Gastrocnemius medialis (tissue), 4 donors: ENCODE results near the gene C19orf12. TPM values are rescaled to one million over a fixed set of nuclear protein-coding genes. Genes with fewer than 3 reads are reported as not detected.
"Not testable (repeated sequence)": the region's sequence is repeated elsewhere in the genome, so short reads cannot be mapped to it uniquely, and the experiment has no call there.

ENCODE experiments used
- ATAC-seq, 2 donors: fragments of 150-250 bp; one replicate each; pipeline ENCODE4 v1.9.1; 2016
- DNase-seq, 2 donors: peaks; one replicate each; pipeline ENCODE4 v3.0.0-alpha.2; 2019
- H3K27ac ChIP-seq, 4 donors: fragments of 200-600 bp; sonication (generic); 1 replicate in 1 of 4; 2 replicates in 3 of 4; pipeline ENCODE4 v1.5.1; 2016 to 2018; ENCODE audit warnings: mild to moderate bottlenecking in 2 of 4, moderate library complexity in 1 of 4
- H3K27me3 ChIP-seq, 3 donors: fragments of 200-600 bp; sonication (generic) in 2 of 3; 1 replicate in 1 of 3; 2 replicates in 2 of 3; pipeline versions ENCODE4 v1.5.1 to v1.6.0; 2016 to 2019; ENCODE audit warnings: mild to moderate bottlenecking in 1 of 3, moderate library complexity in 1 of 3
- H3K36me3 ChIP-seq, 2 donors: fragments of 200-600 bp; sonication (generic) in 1 of 2; one replicate each; pipeline ENCODE4 v1.5.1; 2017 to 2018
- H3K4me1 ChIP-seq, 2 donors: fragments of 200-600 bp; sonication (generic) in 1 of 2; one replicate each; pipeline ENCODE4 v1.5.1; 2016 to 2017; ENCODE audit warnings: mild to moderate bottlenecking in 2 of 2
- H3K4me3 ChIP-seq, 4 donors: fragments of 200-600 bp; sonication (generic) in 3 of 4; 1 replicate in 1 of 4; 2 replicates in 3 of 4; pipeline ENCODE4 v1.5.1; 2016 to 2019; ENCODE audit warnings: mild to moderate bottlenecking in 2 of 4
- H3K9me3 ChIP-seq, 3 donors: fragments of 200-600 bp; sonication (generic) in 2 of 3; 1 replicate in 1 of 3; 2 replicates in 2 of 3; pipeline ENCODE4 v1.5.1; 2016 to 2019
- CTCF ChIP-seq, 5 experiments: fragments of 450-650 bp in 3 of 5; fragments of 200-600 bp in 2 of 5; sonication (generic) in 2 of 5; IDR thresholded peaks in 4 of 5; conservative IDR thresholded peaks in 1 of 5; 1 replicate in 4 of 5; 2 replicates in 1 of 5; pipeline ENCODE4 v1.5.1; 2016 to 2019; ENCODE audit warnings: antibody characterized with exemption in 5 of 5, mild to moderate bottlenecking in 3 of 5, moderate library complexity in 3 of 5
- POLR2A ChIP-seq, 2 donors: fragments of 450-650 bp; IDR thresholded peaks; one replicate each; pipeline ENCODE4 v1.6.1; 2017; ENCODE audit warnings: antibody characterized with exemption in 2 of 2, mild to moderate bottlenecking in 2 of 2, moderate library complexity in 2 of 2
- in situ Hi-C, 4 donors: fragments of 200-750 bp; cut with MboI; loops; one replicate each; pipeline versions ENCODE4 v1.15.0 to v1.8.0; 2017; ENCODE audit warnings: low sequenced_read_pairs in 4 of 4
- intact Hi-C: fragments of 100-400 bp; cut with DNase I; formaldehyde crosslinking; loops from one replicate; pipeline ENCODE4 v1.15.1; 2023; ENCODE audit warnings: low total_unique reads
- total RNA-seq, 4 donors: library from RNA; depleted of rRNA; stranded (reverse); fragments of >200 nt; gene quantifications; one replicate each; pipeline versions ENCODE4 v1.1.0 to v1.2.3, GENCODE V29; 2016

Gene C19orf12
- total RNA-seq, 4 donors from 2014 or later = 54.4 to 142 (median 69.8) TPM

- intact Hi-C loops = loop anchor here (1.0 kb wide), 4 partner anchors 22 to 110 kb away; partner anchors contain the start of genes PLEKHF1 and POP4
- DNase-seq (peak in 1 of 2 donors; percentile 24), ATAC-seq (peak; percentile 49)
- in situ Hi-C loops = loop anchor here in 3 of 4 donors (5.0 to 25.0 kb wide), 4 partner anchors 51 to 504 kb away; partner anchors contain the start of genes PLEKHF1 (in 2 of the 3), POP4 (in 2 of the 3) and UQCRFS1 (in 1 of the 3)
- Histone ChIP-seq H3K4me3 (peak overlapping the region; percentile 80 to 99 (median 86)), H3K27ac (peak overlapping the region; percentile 94 to 98 (median 94)), H3K36me3 (no peaks in the 10 kb centered on the region), H3K27me3 (no peaks in the 10 kb centered on the region), H3K9me3 (no peaks in the 10 kb centered on the region), H3K4me1 (peaks cover 24 to 26% of the 10 kb centered on the region in 2 donors)
- no peak for TF ChIP-seq POLR2A (IDR thresholded peaks at IDR 0.05)
- TF ChIP-seq CTCF (IDR thresholded peaks at IDR 0.05 in 4 of 5, conservative IDR thresholded peaks at IDR 0.05 in 1 of 5) = no peak
These were observed 880 bp upstream of the C19orf12 start for GRCh38 chr19:29715701-29716581.

- no peaks in the 10 kb centered on the region for H3K36me3 ChIP-seq
- H3K4me1 ChIP-seq = peaks cover 24 to 28% of the 10 kb centered on the region in 2 donors
- peak overlapping the region; percentile 94 to 98 (median 94) for H3K27ac ChIP-seq
- in situ Hi-C loops = loop anchor here (5.0 to 25.0 kb wide), 4 partner anchors 50 to 502 kb away; partner anchors contain the start of genes POP4 (in 3 of the 4), PLEKHF1 (in 2 of the 4) and UQCRFS1 (in 1 of the 4)
- DNase-seq = peak in 1 of 2 donors; percentile 29
- H3K9me3 ChIP-seq = no peaks in the 10 kb centered on the region
- peak overlapping the region; percentile 80 to 99 (median 86) for H3K4me3 ChIP-seq
- TF ChIP-seq CTCF (IDR thresholded peaks at IDR 0.05 in 4 of 5, conservative IDR thresholded peaks at IDR 0.05 in 1 of 5) (no peak), POLR2A (IDR thresholded peaks at IDR 0.05) (no peak)
- no peaks in the 10 kb centered on the region for H3K27me3 ChIP-seq
- ATAC-seq = peak; percentile 9 to 14
- intact Hi-C loops = no loop called here
These were observed 599 bp downstream of the C19orf12 start for GRCh38 chr19:29714371-29714952.

GRCh38 chr19:29712744-29713516 lies 2.1 kb downstream of the C19orf12 start:
- H3K27me3 ChIP-seq = no peaks in the 10 kb centered on the region
- no peak for ATAC-seq
- peaks cover 38 to 44% of the 10 kb centered on the region in 2 donors for H3K4me1 ChIP-seq
- TF ChIP-seq POLR2A (IDR thresholded peaks at IDR 0.05) = no peak
- no peak for TF ChIP-seq CTCF (IDR thresholded peaks at IDR 0.05 in 4 of 5, conservative IDR thresholded peaks at IDR 0.05 in 1 of 5)
- DNase-seq = no peak
- H3K9me3 ChIP-seq = no peaks in the 10 kb centered on the region
- no peaks in the 10 kb centered on the region for H3K36me3 ChIP-seq
- H3K27ac ChIP-seq = peak overlapping the region; percentile 94 to 98 (median 94)
- in situ Hi-C loops = loop anchor here (5.0 to 25.0 kb wide), 4 partner anchors 48 to 501 kb away; partner anchors contain the start of genes POP4 (in 3 of the 4), PLEKHF1 (in 2 of the 4) and UQCRFS1 (in 1 of the 4)
- no peak overlapping the region for H3K4me3 ChIP-seq
- intact Hi-C loops = no loop called here

- DNase-seq (no peak), ATAC-seq (no peak)
- Histone ChIP-seq H3K27ac (peak overlapping the region in 1 of 4 donors; percentile 94), H3K36me3 (peaks cover 0 to 11% of the 10 kb centered on the region in 2 donors), H3K4me1 (peaks cover 40 to 56% of the 10 kb centered on the region in 2 donors), H3K9me3 (no peaks in the 10 kb centered on the region), H3K4me3 (no peak overlapping the region), H3K27me3 (no peaks in the 10 kb centered on the region)
- in situ Hi-C loops = loop anchor here (5.0 to 25.0 kb wide), 4 partner anchors 47 to 499 kb away; partner anchors contain the start of genes POP4 (in 3 of the 4), PLEKHF1 (in 2 of the 4) and UQCRFS1 (in 1 of the 4)
- intact Hi-C loops = no loop called here
- TF ChIP-seq CTCF (IDR thresholded peaks at IDR 0.05 in 4 of 5, conservative IDR thresholded peaks at IDR 0.05 in 1 of 5) = no peak
- TF ChIP-seq POLR2A (IDR thresholded peaks at IDR 0.05) = no peak
These were observed 3.4 kb downstream of the C19orf12 start for GRCh38 chr19:29711584-29712132.

GRCh38 chr19:29709440-29709798 lies 5.6 kb downstream of the C19orf12 start:
- peak overlapping the region; percentile 53 to 94 (median 70) for H3K27ac ChIP-seq
- not testable (repeated sequence) for H3K9me3 ChIP-seq, H3K27me3 ChIP-seq, DNase-seq, ATAC-seq
- H3K36me3 ChIP-seq = peaks cover 0 to 21% of the 10 kb centered on the region in 2 donors
- H3K4me3 ChIP-seq = peak overlapping the region in 1 of 4 donors; percentile 25
- intact Hi-C loops (loop anchor here (1.0 kb wide), 1 partner anchor 13 kb away; no protein-coding TSS in a partner anchor), in situ Hi-C loops (loop anchor here in 1 of 4 donors (25.0 kb wide), 1 partner anchor 497 kb away; the partner anchor contains the start of gene UQCRFS1)
- peaks cover 31 to 48% of the 10 kb centered on the region in 2 donors for H3K4me1 ChIP-seq
